ENCODE data around the gene NCAM2. TPM values are rescaled to one million over a fixed set of nuclear protein-coding genes. Genes with fewer than 3 reads are reported as not detected.

NCAM2 gene
- total and polyA plus RNA-seq, 2 donors (not counting 3 experiments of a cell fraction or from before 2014, with no cell fraction given), result 0.11 to 0.27 TPM

DNA sequence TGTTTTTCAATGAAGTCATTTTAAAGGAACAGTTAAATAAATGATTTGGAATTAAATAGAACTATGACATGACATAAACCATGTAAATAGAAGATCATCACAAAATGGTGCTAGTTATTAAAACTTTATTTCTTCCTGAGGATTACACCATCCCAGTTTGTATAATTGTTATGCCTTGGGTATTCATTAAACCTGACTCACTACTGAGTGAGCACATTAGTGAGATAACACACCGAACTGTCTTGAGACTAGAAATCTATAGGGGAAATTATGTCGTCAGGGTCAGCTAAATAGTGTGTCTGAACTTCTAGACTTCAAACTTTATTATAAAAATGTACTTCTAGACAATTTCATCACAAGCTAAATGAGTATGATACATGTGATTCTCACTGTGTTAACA lies 189.4 kb downstream of the NCAM2 start:
- Histone ChIP-seq H4K20me1 (replicated peaks; ENCODE audit: control insufficient read depth, extremely low read depth, insufficient read depth, low read length) (no peaks in the 10 kb centered on the region), H3K9me3 (replicated peaks; ENCODE audit: control insufficient read depth, insufficient read depth, low read length) (no peaks in the 10 kb centered on the region), H3K9me1 (replicated peaks; ENCODE audit: control insufficient read depth, extremely low read depth, insufficient read depth, low read length) (no peaks in the 10 kb centered on the region), H3K4me3 (replicated peaks in 1 of 3; ENCODE audit: insufficient read depth in 1 of 3, low read depth in 1 of 3, low read length in 3 of 3) (no peak overlapping the region), H3K27me3 (ENCODE audit: control insufficient read depth in 2 of 2, insufficient read depth in 2 of 2, low read length in 2 of 2) (no peaks in the 10 kb centered on the region), H3K27ac (ENCODE audit: insufficient read depth, low read depth, low read length) (no peak overlapping the region), H3K4me2 (ENCODE audit: insufficient read depth, low read length) (no peak overlapping the region), H3K36me3 (ENCODE audit: control insufficient read depth in 2 of 2, extremely low read depth in 1 of 2, insufficient read depth in 2 of 2, low read length in 2 of 2) (no peaks in the 10 kb centered on the region), H2AFZ (ENCODE audit: low read depth, low read length) (no peak overlapping the region), H3K4me1 (ENCODE audit: control insufficient read depth, extremely low read depth, insufficient read depth, low read length) (no peaks in the 10 kb centered on the region), H3K79me2 (ENCODE audit: control insufficient read depth, insufficient read depth, low read length) (no peaks in the 10 kb centered on the region), H3K9ac (replicated peaks; ENCODE audit: extremely low read depth, insufficient read depth, low read length) (no peak overlapping the region)
- POLR2A ChIA-PET, result no interaction called here
- dilution Hi-C loops (cut with MboI; ENCODE audit: extremely low pct_ligation_motif_present, low sequenced_read_pairs), result no loop called here
- DNase-seq (ENCODE audit: low read depth, low spot score) (no peak), FAIRE-seq (no peak)
- no TSS peak for BruUV-seq (replicated peaks)
- CTCF ChIA-PET, result no interaction called here
- intact Hi-C loops (cut with micrococcal nuclease), result no loop called here
- no peak for TF ChIP-seq POLR2AphosphoS5 (IDR thresholded peaks at IDR 0.05; ENCODE audit: insufficient read depth, low read depth, low read length)
- TF ChIP-seq FOS (IDR thresholded peaks at IDR 0.05; ENCODE audit: borderline replicate concordance, insufficient read depth, low read length), result no peak
- TF ChIP-seq CTCF (IDR thresholded peaks at IDR 0.05; ENCODE audit: extremely low read depth in 1 of 2, insufficient read depth in 1 of 2, low read depth in 1 of 2, low read length in 2 of 2), result no peak
- TF ChIP-seq MAX (IDR thresholded peaks at IDR 0.05; ENCODE audit: insufficient read depth, insufficient read length), result no peak

GRCh38 chr21:21188513-21189195 lies 190.4 kb downstream of the NCAM2 start:
- Histone ChIP-seq H4K20me1 (replicated peaks; ENCODE audit: control insufficient read depth, extremely low read depth, insufficient read depth, low read length) (no peaks in the 10 kb centered on the region), H3K4me1 (ENCODE audit: control insufficient read depth, extremely low read depth, insufficient read depth, low read length) (no peaks in the 10 kb centered on the region), H3K9me3 (replicated peaks; ENCODE audit: control insufficient read depth, insufficient read depth, low read length) (no peaks in the 10 kb centered on the region), H2AFZ (ENCODE audit: low read depth, low read length) (no peak overlapping the region), H3K27me3 (ENCODE audit: control insufficient read depth in 2 of 2, insufficient read depth in 2 of 2, low read length in 2 of 2) (no peaks in the 10 kb centered on the region), H3K36me3 (ENCODE audit: control insufficient read depth in 2 of 2, extremely low read depth in 1 of 2, insufficient read depth in 2 of 2, low read length in 2 of 2) (no peaks in the 10 kb centered on the region), H3K9ac (replicated peaks; ENCODE audit: extremely low read depth, insufficient read depth, low read length) (no peak overlapping the region), H3K27ac (ENCODE audit: insufficient read depth, low read depth, low read length) (no peak overlapping the region), H3K79me2 (ENCODE audit: control insufficient read depth, insufficient read depth, low read length) (no peaks in the 10 kb centered on the region), H3K4me2 (ENCODE audit: insufficient read depth, low read length) (no peak overlapping the region), H3K4me3 (replicated peaks in 1 of 3; ENCODE audit: insufficient read depth in 1 of 3, low read depth in 1 of 3, low read length in 3 of 3) (no peak overlapping the region), H3K9me1 (replicated peaks; ENCODE audit: control insufficient read depth, extremely low read depth, insufficient read depth, low read length) (no peaks in the 10 kb centered on the region)
- dilution Hi-C loops (cut with MboI; ENCODE audit: extremely low pct_ligation_motif_present, low sequenced_read_pairs) (no loop called here), intact Hi-C loops (cut with micrococcal nuclease) (no loop called here)
- DNase-seq (ENCODE audit: low read depth, low spot score) (no peak), FAIRE-seq (no peak)
- ChIA-PET CTCF (no interaction called here), POLR2A (no interaction called here)
- no peak for TF ChIP-seq JUN (IDR thresholded peaks at IDR 0.05; ENCODE audit: borderline replicate concordance, insufficient read depth, insufficient read length, low read depth)
- no peak for TF ChIP-seq FOS (IDR thresholded peaks at IDR 0.05; ENCODE audit: borderline replicate concordance, insufficient read depth, low read length)
- no peak for TF ChIP-seq POLR2A (IDR thresholded peaks at IDR 0.05; ENCODE audit: low read depth, low read length)
- no peak for TF ChIP-seq EZH2 (IDR thresholded peaks at IDR 0.05; ENCODE audit: borderline replicate concordance, low read depth, low read length, severe bottlenecking)
- TF ChIP-seq MYC (IDR thresholded peaks at IDR 0.05; ENCODE audit: low read depth, low read length), result no peak
- no peak for TF ChIP-seq GATA2 (IDR thresholded peaks at IDR 0.05; ENCODE audit: insufficient read depth, insufficient read length, low read depth, low read length)
- TF ChIP-seq CTCF (IDR thresholded peaks at IDR 0.05; ENCODE audit: extremely low read depth in 1 of 2, insufficient read depth in 1 of 2, low read depth in 1 of 2, low read length in 2 of 2), result no peak
- TF ChIP-seq POLR2AphosphoS5 (IDR thresholded peaks at IDR 0.05; ENCODE audit: insufficient read depth, low read depth, low read length), result no peak
- TF ChIP-seq MAX (IDR thresholded peaks at IDR 0.05; ENCODE audit: insufficient read depth, insufficient read length), result no peak
- no TSS peak for BruUV-seq (replicated peaks)
